Skin of body (tissue), 2 donors: Measurements from ENCODE around the gene COPG2. TPM values are rescaled to one million over a fixed set of nuclear protein-coding genes. Genes with fewer than 3 reads are reported as not detected.
"Not testable (repeated sequence)": the region's sequence is repeated elsewhere in the genome, so short reads cannot be mapped to it uniquely, and the experiment has no call there.

Source experiments
- DNase-seq: peaks from one replicate; lab custom pipeline; 2025; lab: John Stamatoyannopoulos, UW
- total RNA-seq: library from RNA; depleted of rRNA; stranded (reverse); fragments of >200 nt; gene quantifications from one replicate; pipeline ENCODE4 v1.2.3, GENCODE V29; 2014

COPG2 gene
- total RNA-seq, 1 donor from 2014 or later = 31.8 TPM

GRCh38 chr7:130566168-130566897 lies 102.2 kb downstream of the COPG2 start:
- DNase-seq = no peak

GRCh38 chr7:130560972-130561371 lies 107.6 kb downstream of the COPG2 start:
- no peak for DNase-seq

- DNase-seq = no peak
Measured at GRCh38 chr7:130559184-130559583, 109.4 kb downstream of the COPG2 start.

GRCh38 chr7:130554481-130554880 lies 114.1 kb downstream of the COPG2 start:
- no peak for DNase-seq

GRCh38 chr7:130553398-130554029 lies 115.0 kb downstream of the COPG2 start:
- no peak for DNase-seq

GRCh38 chr7:130544356-130544755 lies 124.2 kb downstream of the COPG2 start:
- no peak for DNase-seq

- DNase-seq = no peak
Measured at GRCh38 chr7:130543487-130544010, 125.0 kb downstream of the COPG2 start.

- DNase-seq = not testable (repeated sequence)
Measured at GRCh38 chr7:130542297-130542696, 126.3 kb downstream of the COPG2 start.

- DNase-seq = not testable (repeated sequence)
Measured at GRCh38 chr7:130541287-130541686, 127.3 kb downstream of the COPG2 start.

GRCh38 chr7:130537894-130538293 lies 130.7 kb downstream of the COPG2 start:
- not testable (repeated sequence) for DNase-seq

- no peak for DNase-seq
Measured at GRCh38 chr7:130529417-130529816, 139.1 kb downstream of the COPG2 start.

- DNase-seq = not testable (repeated sequence)
Measured at GRCh38 chr7:130527752-130528355, 140.7 kb downstream of the COPG2 start.

- no peak for DNase-seq
Measured at GRCh38 chr7:130524628-130525027, 143.9 kb downstream of the COPG2 start.

- not testable (repeated sequence) for DNase-seq
Measured at GRCh38 chr7:130523519-130524125, 144.9 kb downstream of the COPG2 start.

- DNase-seq = no peak
Measured at GRCh38 chr7:130521258-130521951, 147.1 kb downstream of the COPG2 start.

GRCh38 chr7:130515315-130516040 lies 153.1 kb downstream of the COPG2 start:
- no peak for DNase-seq

- DNase-seq = peak; percentile 7
Measured at GRCh38 chr7:130513447-130513846, 155.1 kb downstream of the COPG2 start.

- DNase-seq = not testable (repeated sequence)
Measured at GRCh38 chr7:130512038-130512437, 156.5 kb downstream of the COPG2 start.

GRCh38 chr7:130506358-130506757 lies 162.2 kb downstream of the COPG2 start:
- no peak for DNase-seq

GRCh38 chr7:130505753-130506152 lies 162.8 kb downstream of the COPG2 start:
- DNase-seq = no peak

- no peak for DNase-seq
Measured at GRCh38 chr7:130500910-130501309, 167.6 kb downstream of the COPG2 start.
